Caco-2 (cell line): ENCODE results near the gene NPLOC4. TPM values are rescaled to one million over a fixed set of nuclear protein-coding genes. Genes with fewer than 3 reads are reported as not detected.

ENCODE experiments used
- BruUV-seq: library from RNA; stranded (reverse); fragments of 400-500 nt; replicated peaks from 2 replicates; lab custom pipeline; 2021; lab: Mats Ljungman, UMichigan
- CTCF ChIA-PET: fragments of 300-600 bp; sonication (Branson Sonifier 250); formaldehyde crosslinking; loops from one replicate; lab custom pipeline; 2022; ENCODE audit warnings: antibody characterized with exemption; lab: Charles Lee
- POLR2A ChIA-PET: fragments of 300-600 bp; sonication (Branson Sonifier 250); formaldehyde crosslinking; loops from one replicate; lab custom pipeline; 2022; ENCODE audit warnings: antibody characterized with exemption; lab: Charles Lee
- DNase-seq, 2 experiments: peaks; one replicate each; pipeline versions ENCODE4 v3.0.0 to v3.0.0-alpha.2; 2020 to 2022
- H3K27me3 ChIP-seq: replicated peaks from 2 replicates; pipeline ENCODE4 v1.6.0; 2011; ENCODE audit warnings: low read length; ENCODE audit not compliant: control insufficient read depth, insufficient read depth
- H3K36me3 ChIP-seq: 2 replicates; pipeline ENCODE4 v1.5.1; 2011; ENCODE audit warnings: low read length; ENCODE audit not compliant: control insufficient read depth, insufficient read depth
- H3K4me1 ChIP-seq: fragments of 250-450 bp; sonication (Bioruptor Pico); 2 replicates; pipeline ENCODE4 v1.5.1; 2020; ENCODE audit warnings: mild to moderate bottlenecking
- H3K4me3 ChIP-seq: 2 replicates; pipeline ENCODE4 v1.5.1; 2011; ENCODE audit warnings: low read depth, mild to moderate bottlenecking, control low read depth, low read length
- H3K9me3 ChIP-seq: fragments of 250-450 bp; sonication (Bioruptor Pico); 2 replicates; pipeline ENCODE4 v1.5.1; 2020; ENCODE audit warnings: mild to moderate bottlenecking, moderate library complexity
- H3K27ac Mint-ChIP-seq: one replicate; pipeline ENCODE4 v1.8.0; 2022; ENCODE audit warnings: mixed read lengths; ENCODE audit not compliant: unreplicated experiment
- H3K27me3 Mint-ChIP-seq: one replicate; pipeline ENCODE4 v1.8.0; 2022; ENCODE audit warnings: mixed read lengths; ENCODE audit not compliant: insufficient read depth, unreplicated experiment
- H3K36me3 Mint-ChIP-seq: one replicate; pipeline ENCODE4 v1.8.0; 2022; ENCODE audit warnings: mild to moderate bottlenecking, mixed read lengths; ENCODE audit not compliant: insufficient read depth, unreplicated experiment
- H3K4me1 Mint-ChIP-seq: one replicate; pipeline ENCODE4 v1.8.0; 2022; ENCODE audit warnings: low read depth, mixed read lengths; ENCODE audit not compliant: unreplicated experiment
- H3K4me3 Mint-ChIP-seq: one replicate; pipeline ENCODE4 v1.8.0; 2022; ENCODE audit warnings: mild to moderate bottlenecking, moderate library complexity, mixed read lengths; ENCODE audit not compliant: unreplicated experiment
- H3K9me3 Mint-ChIP-seq: one replicate; pipeline ENCODE4 v1.8.0; 2022; ENCODE audit warnings: mixed read lengths; ENCODE audit not compliant: unreplicated experiment
- intact Hi-C: fragments of 100-400 bp; cut with micrococcal nuclease; formaldehyde crosslinking; loops from one replicate; pipeline ENCODE4 v1.10.0; 2022; ENCODE audit not compliant: unreplicated experiment
- total RNA-seq: library from RNA; stranded (reverse); gene quantifications from 2 replicates; pipeline ENCODE4 v1.2.3, GENCODE V29; 2022
- TF ChIP-seq, protein P1 (sequence below), 2 experiments: fragments of 200-600 bp in 1 of 2; IDR thresholded peaks; 1 replicate in 1 of 2; 2 replicates in 1 of 2; pipeline versions ENCODE4 v1.5.1 to v1.8.0; 2011 to 2022; ENCODE audit warnings: antibody characterized with exemption in 1 of 2, control low read depth in 1 of 2, inconsistent platforms in 1 of 2, low read depth in 1 of 2, low read length in 1 of 2, mild to moderate bottlenecking in 1 of 2, moderate library complexity in 1 of 2; ENCODE audit not compliant: insufficient read depth in 1 of 2, severe bottlenecking in 1 of 2, unreplicated experiment in 1 of 2

NPLOC4 gene
- total RNA-seq, 1 experiment from 2014 or later: 139 TPM

DNA sequence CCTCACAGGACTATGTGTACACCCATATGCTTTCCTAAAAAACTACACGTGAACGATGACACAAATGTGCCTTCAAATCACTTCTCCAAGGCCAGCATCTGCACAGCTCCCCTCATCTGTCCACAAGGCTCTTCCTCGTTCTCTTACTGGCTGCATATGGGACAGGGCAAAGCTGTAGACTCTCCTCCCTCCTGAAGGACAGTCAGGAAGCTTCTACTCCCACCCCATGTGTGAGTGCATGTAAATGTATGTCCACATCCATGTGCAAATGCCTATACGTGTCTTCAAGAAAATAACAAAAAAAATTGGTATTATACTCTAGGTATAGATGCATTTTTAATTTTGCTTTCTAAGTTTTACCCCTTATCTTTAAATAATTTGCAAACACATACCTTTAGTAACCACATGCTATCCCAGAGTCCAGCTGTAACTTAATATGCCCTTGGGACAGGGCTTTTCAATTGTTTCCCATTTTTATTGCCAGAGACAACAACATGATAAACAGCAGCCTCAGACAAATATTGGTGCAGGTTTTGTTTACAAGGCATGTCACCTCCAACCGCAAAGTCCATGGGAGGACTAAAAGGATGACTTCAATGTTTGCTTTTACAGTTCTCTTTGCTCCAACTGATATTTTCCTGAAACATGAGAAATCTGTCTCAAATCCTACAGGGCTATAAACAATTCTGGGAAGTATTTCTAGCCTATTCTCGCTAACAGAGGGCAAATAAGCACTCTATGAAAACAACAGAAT lies 53.1 kb downstream of the NPLOC4 start:
- H3K36me3 Mint-ChIP-seq: peaks cover 93% of the 10 kb centered on the region

DNA sequence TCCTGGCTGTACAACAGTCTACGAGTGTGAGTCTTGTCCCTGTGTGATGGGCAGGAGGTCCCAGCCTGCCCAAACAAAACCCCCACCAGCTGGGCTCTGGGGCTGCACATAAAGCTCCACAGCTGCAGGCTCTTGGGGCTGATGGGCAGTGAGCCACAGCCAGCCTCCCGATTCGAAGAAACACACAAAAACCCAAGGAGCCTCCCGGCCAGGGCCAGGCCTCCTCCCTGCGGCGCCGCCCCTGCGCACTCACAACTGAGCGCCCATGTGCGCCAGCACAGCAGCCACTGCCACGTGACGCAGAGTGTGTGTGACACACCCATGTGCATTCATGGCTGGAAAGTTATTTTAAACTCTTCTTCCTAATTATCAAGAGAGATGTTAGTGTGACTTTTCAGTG lies 54.2 kb downstream of the NPLOC4 start:
- Histone ChIP-seq H3K27me3 (no peaks in the 10 kb centered on the region), H3K4me1 (peaks cover 7% of the 10 kb centered on the region), H3K9me3 (no peaks in the 10 kb centered on the region), H3K36me3 (peaks cover 6% of the 10 kb centered on the region), H3K4me3 (no peak overlapping the region)
- ChIA-PET POLR2A (no interaction called here), CTCF (no interaction called here)
- DNase-seq: no peak
- Mint-ChIP-seq H3K9me3 (no peaks in the 10 kb centered on the region), H3K36me3 (peaks cover 91% of the 10 kb centered on the region), H3K4me1 (peaks cover 23% of the 10 kb centered on the region), H3K27ac (peak overlapping the region; percentile 32), H3K4me3 (no peak overlapping the region), H3K27me3 (no peaks in the 10 kb centered on the region)
- intact Hi-C loops: no loop called here
- no TSS peak for BruUV-seq
- TF ChIP-seq, protein P1, sequence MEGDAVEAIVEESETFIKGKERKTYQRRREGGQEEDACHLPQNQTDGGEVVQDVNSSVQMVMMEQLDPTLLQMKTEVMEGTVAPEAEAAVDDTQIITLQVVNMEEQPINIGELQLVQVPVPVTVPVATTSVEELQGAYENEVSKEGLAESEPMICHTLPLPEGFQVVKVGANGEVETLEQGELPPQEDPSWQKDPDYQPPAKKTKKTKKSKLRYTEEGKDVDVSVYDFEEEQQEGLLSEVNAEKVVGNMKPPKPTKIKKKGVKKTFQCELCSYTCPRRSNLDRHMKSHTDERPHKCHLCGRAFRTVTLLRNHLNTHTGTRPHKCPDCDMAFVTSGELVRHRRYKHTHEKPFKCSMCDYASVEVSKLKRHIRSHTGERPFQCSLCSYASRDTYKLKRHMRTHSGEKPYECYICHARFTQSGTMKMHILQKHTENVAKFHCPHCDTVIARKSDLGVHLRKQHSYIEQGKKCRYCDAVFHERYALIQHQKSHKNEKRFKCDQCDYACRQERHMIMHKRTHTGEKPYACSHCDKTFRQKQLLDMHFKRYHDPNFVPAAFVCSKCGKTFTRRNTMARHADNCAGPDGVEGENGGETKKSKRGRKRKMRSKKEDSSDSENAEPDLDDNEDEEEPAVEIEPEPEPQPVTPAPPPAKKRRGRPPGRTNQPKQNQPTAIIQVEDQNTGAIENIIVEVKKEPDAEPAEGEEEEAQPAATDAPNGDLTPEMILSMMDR (IDR thresholded peaks at IDR 0.05; ENCODE audit: insufficient read depth in 1 of 2, low read depth in 1 of 2, low read length in 1 of 2, severe bottlenecking in 1 of 2, unreplicated experiment in 1 of 2): no peak

More for the DNA sequence above, 53.1 kb downstream of the NPLOC4 start:
- Histone ChIP-seq H3K4me3 (no peak overlapping the region), H3K4me1 (no peaks in the 10 kb centered on the region), H3K27me3 (no peaks in the 10 kb centered on the region), H3K9me3 (no peaks in the 10 kb centered on the region), H3K36me3 (peaks cover 8% of the 10 kb centered on the region)
- Mint-ChIP-seq H3K4me1 (peaks cover 14% of the 10 kb centered on the region), H3K27me3 (no peaks in the 10 kb centered on the region), H3K9me3 (no peaks in the 10 kb centered on the region), H3K27ac (peak overlapping the region; percentile 32), H3K4me3 (no peak overlapping the region)
- no peak for DNase-seq
- POLR2A ChIA-PET: no interaction called here
- intact Hi-C loops: no loop called here
- CTCF ChIA-PET: no interaction called here
- no TSS peak for BruUV-seq
- TF ChIP-seq, protein P1 (IDR thresholded peaks at IDR 0.05; ENCODE audit: insufficient read depth in 1 of 2, low read depth in 1 of 2, low read length in 1 of 2, severe bottlenecking in 1 of 2, unreplicated experiment in 1 of 2): no peak

DNA sequence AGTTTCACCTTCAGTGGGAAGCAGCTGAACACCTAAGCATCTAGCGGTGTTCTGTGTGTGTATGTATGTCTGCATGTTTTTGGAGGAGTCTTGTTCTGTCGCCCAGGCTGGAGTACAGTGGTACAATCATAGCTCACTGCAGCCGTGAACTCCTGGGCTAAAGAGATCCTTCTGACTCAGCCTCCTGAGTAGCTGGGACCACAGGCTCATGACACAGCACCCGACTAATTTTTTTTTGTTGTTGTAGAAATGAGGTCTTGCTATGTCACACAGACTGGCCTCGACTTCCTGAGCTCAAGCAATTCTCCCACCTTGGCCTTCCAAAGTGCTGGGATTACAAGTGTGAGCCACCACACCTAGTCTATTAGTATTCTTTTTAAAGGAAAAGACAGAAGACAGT lies 54.6 kb downstream of the NPLOC4 start:
- TF ChIP-seq, protein P1 (IDR thresholded peaks at IDR 0.05; ENCODE audit: insufficient read depth in 1 of 2, low read depth in 1 of 2, low read length in 1 of 2, severe bottlenecking in 1 of 2, unreplicated experiment in 1 of 2): no peak
- intact Hi-C loops: no loop called here
- Mint-ChIP-seq H3K27me3 (no peaks in the 10 kb centered on the region), H3K9me3 (no peaks in the 10 kb centered on the region), H3K4me3 (no peak overlapping the region), H3K4me1 (peaks cover 27% of the 10 kb centered on the region), H3K36me3 (peaks cover 91% of the 10 kb centered on the region), H3K27ac (no peak overlapping the region)
- Histone ChIP-seq H3K4me3 (no peak overlapping the region), H3K36me3 (peaks cover 6% of the 10 kb centered on the region), H3K27me3 (no peaks in the 10 kb centered on the region), H3K4me1 (peaks cover 11% of the 10 kb centered on the region), H3K9me3 (no peaks in the 10 kb centered on the region)
- no peak for DNase-seq
- BruUV-seq: no TSS peak
- ChIA-PET CTCF (no interaction called here), POLR2A (no interaction called here)
